ENCODE data around the gene FOXD2.
"Not testable (repeated sequence)": the region's sequence is repeated elsewhere in the genome, so short reads cannot be mapped to it uniquely, and the experiment has no call there.

The FOXD2 gene

DNA sequence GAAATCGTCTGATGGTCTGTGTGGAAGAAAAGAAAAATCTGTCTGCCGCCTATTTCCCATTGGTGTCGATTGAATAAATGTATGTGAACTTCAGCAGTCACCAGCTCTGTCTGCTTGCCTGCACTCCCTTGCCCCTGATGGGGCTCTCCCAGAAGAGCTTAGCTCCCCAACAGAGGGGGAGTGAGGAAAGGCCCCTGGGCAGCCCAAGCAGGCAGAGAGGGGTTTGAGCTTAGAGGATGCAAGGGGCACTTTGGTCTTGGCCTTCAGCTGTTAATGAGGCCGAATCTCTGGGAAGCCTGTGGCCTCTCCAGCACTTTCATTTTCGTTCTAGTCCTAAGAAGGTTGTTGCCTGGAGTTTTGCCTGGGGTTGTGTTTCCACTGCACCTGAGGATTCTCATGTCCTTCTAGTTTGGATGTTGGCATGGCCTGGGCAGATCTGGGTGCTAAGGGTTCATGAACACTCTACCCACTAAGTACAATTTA, 2.8 kb downstream of the FOXD2 start:
- no peak for DNase-seq

DNA sequence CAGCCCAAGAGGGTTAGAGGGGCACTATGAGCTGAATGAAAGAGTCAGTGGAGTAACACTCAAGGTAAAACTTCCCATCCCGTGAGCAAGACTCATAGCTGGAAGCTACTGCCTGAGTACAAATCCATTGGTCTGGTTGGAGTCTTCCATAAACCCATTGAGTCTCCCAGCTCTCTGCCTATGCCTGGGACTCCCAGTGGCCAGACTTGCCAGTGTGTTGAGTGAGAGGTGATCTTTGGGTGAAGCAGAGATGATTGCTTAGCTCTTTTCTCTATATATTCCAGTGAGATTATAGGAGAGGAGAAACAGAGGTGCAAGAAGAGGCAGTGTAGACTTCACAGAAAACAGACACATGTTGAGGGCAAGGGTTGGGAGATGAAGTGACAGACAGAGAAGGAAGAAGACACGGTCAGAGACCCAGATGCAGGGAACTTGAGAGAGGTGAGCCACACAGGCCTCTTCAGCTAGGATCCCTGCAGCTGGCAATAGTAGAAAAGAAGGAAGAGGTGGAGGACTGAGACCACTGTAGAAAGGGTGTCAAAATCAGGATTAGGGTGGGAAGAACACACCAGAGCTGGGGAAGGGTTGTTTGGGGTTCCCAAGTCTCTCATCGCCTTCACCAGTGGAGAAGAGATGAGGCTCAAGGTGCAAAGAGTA, 3.7 kb downstream of the FOXD2 start:
- DNase-seq: no peak

DNA sequence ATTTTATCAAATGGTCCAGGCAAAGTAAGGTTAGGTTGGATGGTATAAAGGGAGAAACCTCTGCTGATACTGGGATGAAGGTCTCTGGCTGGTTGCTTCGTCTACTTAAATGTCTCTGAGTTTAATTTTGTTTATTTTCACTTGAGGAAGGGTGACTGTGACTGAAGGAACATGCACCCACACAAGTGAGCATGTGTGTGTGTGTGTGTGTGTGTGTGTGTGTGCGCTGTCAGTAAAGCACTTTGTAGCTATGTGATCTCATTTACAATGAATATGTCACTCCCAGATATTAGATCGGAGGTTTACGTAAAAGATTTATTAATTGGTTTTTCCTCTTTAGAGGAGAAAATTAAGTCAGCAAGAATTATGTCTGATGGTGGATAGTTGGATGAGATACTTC, 4.4 kb downstream of the FOXD2 start:
- no peak for DNase-seq

DNA sequence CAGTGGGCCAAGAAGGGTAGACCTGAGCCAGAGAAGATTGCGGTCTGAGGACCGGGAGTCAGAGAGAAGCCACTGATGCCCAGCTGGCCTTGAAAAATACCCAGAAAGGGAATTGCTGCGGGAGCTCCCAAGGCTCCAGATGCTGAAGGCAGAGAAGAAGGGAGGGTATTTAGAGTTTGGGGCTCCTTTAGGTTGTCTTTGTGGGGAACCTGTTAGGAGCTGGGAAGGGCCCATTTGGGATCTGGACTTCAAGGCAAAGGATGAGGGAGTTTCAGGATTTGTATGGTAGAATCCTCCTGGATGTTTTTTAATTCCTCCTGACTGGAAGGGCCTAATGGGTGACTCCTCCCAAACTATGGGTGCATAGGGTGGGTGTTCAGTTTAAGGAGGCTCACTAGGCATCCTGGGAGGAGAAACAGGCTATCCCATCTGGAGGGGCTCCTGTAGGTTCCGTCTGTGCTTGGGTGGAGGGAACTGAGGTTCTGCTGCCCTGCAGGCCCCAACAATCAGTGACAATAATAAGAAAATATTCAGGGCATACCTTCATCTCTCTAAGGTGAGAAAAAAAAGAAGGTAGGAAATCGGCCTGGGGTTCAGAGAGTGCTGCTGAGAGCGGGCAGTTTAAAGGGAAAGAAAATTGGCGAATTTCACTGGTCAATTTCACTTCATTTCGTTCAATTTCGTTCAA, 5.1 kb downstream of the FOXD2 start:
- DNase-seq: no peak

DNA sequence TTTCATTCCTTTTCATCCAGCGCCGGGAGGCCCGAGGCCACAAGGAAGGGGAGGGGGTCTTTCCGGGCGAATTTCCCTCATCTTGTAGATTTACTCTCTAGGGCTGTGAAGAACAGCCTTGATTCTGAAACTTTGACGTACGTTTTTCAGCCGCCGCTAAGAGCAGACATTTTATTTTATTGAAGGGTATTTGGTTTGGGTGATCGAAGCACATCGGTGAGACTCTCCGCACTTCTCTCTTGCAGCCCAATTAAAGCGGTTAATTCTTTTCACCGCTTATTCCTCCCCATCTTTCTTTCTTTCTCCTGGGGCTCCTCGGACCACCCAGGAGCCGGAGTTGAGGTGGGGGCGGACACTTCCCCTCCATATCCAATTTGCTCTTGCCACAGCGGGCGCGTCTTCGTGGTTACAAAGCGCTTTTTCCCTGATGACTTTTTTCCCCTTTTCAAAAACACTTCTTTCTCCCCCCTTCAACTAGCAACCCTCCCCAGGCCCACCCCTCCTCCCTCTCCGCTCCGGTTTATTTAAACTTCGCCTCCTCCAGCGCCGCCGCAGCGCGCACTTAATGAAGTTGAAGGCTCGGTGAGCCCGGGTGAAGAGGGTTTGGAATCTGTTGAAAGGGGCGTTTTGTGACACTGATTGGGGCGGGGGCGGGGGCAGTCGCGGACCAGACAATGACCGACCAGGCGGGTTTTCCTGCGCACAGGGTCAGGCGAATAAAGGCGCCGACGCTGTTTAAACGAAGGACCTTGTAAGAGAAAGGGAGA, 5.9 kb downstream of the FOXD2 start:
- no peak for DNase-seq

DNA sequence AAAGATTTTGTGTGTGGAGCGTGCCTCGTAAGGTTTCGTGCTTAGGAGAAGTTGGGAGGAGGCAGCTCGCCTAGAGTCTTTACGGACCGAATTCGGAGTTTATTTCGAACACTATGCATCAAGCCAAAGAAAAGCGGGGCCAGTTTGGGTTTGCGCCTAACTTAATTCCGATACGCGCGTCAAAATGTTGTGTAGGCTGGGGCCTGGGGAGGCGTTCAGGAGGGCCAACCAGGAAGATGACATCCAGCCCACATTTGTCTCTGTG, 6.4 kb downstream of the FOXD2 start:
- DNase-seq: no peak

DNA sequence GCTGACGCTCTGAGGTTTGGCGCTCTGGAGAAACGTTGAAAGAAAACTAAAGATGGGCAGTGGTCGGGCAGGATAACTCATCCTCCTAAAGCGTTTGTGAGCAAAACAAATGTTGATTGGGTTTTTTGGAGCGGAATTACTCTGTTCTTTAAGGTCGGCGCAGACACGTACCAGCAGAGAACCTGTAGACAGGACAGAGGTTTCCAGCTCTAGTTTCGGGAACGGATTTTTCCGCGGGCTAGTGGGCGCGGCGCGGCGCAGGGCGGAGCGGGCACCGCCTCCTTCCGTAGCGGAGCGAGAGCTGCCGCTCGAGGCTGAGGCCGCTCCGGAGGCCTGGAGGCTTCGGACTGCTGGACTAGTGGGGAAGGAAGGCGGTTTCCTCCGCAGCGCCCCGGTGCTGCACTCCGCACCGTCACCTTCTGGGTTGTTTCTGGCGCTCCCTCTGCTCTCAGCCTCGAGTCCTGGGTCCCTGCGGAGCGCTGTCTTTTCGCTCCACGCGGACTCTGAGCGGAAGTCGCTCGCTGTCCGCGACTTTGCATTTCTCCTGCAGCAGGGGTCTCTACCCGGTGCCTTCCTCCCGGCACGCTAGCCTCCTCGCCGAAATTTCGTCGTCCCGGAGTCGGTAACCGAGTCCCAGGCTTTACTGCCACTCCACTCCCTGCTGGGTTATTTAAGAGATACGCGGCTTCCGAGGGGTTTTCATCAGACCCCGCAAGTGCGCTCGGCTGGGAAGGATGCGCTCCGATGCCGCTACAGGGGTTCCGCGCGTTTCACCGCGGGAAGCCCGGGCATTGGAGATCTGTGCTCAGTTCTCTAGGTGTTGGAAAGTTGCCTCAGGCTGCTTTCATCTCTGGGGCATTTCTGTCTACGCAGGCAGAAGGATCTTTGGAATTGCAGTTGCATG, 7.0 kb downstream of the FOXD2 start:
- DNase-seq: no peak

DNA sequence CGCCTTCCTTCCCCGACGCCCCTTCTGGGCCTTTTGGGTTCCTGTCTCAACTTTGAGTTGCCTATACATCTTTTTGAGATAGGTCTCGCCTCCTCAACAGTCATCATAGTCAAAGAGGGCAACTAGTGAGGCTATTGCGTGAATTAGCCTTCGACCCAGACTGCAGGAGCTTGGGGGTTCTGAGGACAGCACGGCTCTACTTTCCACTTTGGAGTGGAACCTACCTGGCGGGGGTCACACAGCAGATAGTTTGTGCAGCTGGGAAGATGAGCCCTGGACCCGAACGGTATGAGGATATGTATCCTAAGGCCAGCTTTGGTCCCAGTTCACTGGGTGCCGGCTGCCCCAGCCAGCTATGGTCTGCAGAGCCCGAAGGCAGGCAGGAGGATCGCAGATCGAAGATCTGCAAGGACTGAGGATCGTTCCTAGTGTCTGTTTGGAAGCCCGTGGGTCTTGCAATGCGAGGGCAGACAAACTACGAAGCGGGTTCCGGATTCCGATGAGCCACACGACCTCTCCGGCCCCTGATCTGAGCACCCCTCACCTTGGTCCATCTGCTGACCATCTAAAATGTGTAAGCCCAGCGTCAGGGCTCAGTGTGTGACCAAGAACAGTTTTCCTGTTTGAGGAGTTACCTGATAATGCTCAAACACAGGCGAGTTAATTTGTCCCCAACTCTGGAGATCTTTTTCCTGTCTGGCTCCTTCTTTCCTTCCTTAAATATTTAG, 8.1 kb downstream of the FOXD2 start:
- no peak for DNase-seq

DNA sequence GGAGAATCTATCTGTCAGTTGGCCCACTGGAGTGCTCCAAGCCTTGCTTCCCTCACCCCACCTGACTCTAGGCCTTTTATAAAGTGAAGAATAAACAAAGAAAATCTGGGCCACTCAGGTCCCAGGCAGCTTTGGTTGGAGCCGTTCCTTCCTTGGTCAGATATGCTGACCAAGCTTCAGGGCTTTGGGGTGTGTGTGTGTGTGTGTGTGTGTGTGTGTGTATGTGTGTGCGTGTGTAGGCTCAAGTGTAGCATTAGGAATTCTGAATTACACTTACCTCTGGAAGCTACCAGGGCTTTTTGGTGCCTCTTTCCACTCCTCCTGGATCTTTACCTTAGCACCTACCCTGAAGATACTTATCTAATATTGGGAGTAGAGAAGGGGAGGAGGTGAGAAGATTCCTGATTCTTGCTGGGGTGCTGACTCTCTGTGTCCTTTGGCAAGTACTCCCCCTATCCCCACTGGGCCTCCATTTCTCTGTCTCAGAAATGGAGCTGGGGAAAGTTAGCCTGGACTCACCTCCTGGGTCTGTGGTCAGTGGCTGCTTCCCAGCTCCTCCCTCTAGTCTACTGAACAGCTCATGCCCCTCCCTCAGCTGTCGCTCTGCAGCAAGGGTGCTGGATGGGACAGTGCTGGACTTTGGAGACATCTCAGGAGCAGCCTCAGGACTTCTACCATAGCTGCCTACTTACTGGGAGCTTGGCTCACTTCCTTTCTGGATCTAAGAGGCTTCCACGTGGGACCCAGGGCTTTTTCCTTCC, 10.8 kb downstream of the FOXD2 start:
- DNase-seq: no peak

DNA sequence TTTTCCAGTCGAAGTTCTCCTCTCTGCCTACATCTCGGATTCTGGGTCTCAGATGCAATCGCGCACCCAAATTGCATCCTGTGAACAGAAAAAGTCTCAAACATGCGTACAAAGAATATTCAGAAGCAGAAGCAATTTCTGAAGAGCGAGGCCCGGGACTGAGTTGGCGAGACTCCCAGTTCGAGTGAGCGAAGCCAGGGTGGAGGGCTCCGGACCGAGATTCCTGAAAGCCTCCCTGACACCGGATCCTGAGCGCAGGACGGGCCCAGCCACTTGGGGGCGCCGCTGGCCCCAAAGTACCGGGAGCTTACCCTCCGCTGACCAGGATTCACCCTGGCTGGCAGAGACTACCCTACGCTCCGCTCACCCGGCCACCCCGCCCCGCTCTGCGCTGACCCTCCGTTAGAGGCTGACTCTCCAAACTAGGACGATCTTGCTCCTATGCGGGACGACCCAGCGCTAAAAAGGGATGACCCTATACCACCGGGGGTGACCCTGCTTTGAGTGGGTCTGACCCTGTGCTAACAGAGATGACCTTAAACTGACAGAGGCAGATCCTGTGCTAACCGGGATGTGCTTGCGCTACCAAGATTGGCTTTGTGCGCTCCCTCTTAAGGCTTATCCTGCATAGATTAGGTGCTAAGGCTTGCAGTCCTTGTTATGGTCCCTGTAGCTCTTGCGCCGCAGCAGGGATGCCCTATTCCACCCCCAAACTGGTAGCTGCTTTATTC, 12.1 kb downstream of the FOXD2 start:
- DNase-seq: no peak

DNA sequence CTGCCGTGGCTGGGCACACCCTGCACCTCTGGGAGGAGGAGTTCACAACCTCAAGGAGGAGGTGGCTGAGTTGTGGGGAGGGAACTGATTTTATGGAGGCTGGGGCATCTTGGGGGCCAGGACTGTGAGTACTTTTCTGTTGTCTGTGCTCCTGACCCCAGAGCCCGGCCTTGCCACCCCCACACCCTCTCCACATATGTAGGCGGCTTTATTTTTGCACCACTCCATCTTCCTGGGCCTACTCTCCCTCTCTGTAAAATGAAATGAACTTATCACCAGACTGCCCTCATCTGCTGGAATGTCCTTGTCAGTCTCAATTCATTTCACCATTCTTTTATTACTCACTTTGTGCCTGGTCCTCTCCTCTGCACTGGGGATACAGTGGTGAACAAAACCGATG, 12.8 kb downstream of the FOXD2 start:
- DNase-seq: no peak

DNA sequence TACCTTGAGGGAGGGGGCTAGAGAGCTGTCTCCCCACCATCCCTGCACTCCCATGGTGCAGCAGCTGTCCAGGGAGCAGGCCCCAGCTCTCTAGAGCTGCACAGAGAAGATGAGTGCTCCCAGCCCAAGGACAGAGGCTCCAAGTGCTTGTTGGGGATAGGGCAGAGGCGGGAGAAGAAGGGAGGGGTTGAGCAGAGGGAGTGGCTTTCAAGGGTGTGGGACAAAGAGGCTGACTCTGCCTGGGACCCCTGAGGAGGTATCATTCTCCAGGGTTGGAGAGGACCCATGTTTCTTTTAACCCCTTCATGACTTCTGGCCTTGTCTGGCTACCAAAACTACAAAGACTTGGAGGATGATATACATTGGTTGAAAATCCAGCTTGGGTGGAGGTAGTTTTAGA, 14.6 kb downstream of the FOXD2 start:
- no peak for DNase-seq

DNA sequence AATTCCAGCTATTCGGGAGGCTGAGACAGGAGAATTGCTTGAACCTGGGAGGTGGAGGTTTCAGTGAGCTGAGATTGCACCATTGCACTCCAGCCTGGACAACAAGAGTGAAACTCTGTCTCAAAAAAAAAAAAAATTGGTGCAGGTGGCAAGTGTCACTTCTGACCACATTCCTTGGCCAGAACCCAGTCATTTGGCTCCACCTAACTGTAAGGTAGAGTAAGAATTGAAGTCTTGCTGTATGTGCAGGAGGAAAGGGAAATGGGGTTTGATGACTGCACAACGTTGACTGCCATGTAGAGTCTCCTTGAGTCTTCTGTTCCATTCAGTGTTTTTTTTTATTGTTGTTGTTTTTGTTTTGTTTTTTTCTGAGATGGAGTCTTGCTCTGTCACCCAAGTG, 16.1 kb downstream of the FOXD2 start:
- not testable (repeated sequence) for DNase-seq

DNA sequence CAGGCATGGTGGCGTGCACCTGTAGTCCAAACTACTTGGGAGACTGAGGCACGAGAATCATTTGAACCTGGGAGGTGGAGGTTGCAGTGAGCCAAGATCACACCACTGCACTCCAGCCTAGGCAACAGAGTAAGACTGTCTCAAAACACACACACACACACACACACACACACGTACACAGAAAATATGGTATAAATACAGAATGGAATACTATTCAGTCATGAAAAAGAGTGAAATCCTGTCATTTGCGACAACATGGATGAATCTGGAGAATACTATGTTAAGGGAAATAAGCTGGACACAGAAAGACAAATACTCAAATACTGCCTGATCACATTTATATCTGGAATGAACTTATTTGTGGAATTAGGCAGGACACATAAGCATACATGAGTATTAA, 18.4 kb downstream of the FOXD2 start:
- DNase-seq: no peak

DNA sequence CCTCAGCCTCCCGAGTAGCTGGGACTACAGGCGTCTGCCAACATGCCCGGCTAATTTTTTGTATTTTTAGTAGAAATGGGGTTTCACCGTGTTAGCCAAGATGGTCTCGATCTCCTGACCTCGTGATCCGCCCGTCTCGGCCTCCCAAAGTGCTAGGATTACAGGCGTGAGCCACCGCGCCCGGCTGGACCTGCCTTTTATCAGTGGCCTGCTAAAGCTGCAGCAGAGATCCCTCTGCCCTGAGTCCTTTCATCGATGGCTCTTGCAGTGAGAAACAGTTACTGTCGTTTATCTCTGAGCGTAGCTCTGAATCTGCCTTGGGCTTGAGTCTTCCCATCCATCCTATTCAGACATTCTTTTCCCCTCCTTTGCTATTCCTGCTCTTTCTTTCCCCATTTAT, 19.7 kb downstream of the FOXD2 start:
- DNase-seq: not testable (repeated sequence)

DNA sequence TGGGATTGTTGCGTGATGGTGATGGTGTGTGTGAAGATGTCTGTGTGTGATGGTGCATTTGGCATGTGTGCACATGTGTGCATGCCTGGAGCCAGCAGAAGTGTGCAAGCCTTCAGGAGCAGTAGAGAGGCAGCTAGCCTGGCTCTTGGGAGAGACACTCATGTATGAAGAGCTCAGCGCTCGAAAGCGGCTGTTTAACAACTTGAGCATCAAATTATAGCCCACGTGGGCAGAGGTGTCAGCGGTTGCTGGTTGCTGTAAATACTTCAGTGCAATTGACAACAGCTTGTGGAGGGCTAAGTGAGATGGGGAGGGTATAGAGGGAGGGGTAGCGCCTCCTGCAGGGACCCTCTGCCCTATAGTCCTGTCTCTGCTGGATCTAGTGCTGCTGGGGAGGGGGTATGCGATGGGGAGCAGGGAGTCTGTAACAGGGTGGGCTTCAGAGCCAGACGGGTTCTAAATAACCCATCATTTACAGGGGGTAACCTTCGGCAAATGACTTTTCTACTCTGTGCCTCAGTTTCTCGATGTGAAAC, 21.5 kb downstream of the FOXD2 start:
- DNase-seq: no peak

DNA sequence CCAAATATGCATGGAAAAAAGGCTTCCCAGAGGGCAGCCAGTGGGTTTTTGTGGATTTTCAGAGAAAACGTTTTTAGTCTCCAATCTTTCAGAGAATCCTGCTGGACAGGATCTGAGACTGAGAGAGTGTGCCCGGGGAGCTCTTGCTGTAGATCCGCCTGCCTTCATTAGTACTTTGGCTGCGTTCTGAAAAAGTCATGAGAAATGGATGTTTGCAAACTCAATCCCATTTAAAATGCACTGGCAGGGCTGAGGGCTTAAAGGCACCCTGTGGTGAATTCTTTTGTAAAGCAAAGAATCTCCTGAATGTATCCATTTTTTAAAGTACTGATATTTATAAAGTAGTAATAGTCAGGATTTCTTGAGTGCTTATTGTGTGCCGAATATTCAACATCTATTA, 22.2 kb downstream of the FOXD2 start:
- no peak for DNase-seq

DNA sequence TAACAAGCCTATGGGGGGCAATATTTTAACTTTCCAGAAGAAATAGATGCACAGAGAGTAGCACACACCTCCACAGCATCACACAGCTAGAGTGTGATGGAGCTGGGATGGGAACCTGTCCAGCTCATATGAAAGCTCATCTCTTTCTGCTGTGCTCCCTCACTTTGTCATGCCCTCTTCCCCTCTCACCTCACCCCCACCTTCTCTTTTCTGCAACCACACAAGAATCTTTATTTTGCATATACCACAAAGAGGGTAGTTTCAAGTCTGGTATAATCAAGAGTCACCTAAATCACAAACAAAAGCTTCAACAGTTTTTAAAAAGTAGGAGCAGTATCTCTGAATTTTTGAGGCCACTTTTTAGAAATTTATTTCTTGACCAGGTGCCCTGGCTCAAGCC, 22.6 kb downstream of the FOXD2 start:
- DNase-seq: no peak

DNA sequence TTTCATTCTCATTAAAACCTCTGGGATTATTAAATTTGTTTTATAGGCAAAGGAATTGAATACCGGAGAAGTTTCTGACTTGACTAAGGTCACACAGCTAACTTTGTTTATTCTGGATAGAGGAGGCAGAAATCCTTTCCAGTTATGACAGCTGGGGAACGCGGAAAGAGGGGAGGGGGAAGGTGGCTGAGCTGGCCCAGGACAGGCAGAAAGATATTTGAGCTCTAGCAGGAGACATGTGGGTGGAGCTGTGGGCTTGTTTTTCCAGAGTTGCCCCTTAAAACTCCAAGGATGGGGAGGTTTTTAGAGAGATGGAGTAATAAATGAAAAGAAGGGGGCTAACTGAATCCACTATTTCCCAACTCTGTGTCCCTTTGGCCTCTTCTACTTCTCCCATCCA, 27.8 kb downstream of the FOXD2 start:
- no peak for DNase-seq

DNA sequence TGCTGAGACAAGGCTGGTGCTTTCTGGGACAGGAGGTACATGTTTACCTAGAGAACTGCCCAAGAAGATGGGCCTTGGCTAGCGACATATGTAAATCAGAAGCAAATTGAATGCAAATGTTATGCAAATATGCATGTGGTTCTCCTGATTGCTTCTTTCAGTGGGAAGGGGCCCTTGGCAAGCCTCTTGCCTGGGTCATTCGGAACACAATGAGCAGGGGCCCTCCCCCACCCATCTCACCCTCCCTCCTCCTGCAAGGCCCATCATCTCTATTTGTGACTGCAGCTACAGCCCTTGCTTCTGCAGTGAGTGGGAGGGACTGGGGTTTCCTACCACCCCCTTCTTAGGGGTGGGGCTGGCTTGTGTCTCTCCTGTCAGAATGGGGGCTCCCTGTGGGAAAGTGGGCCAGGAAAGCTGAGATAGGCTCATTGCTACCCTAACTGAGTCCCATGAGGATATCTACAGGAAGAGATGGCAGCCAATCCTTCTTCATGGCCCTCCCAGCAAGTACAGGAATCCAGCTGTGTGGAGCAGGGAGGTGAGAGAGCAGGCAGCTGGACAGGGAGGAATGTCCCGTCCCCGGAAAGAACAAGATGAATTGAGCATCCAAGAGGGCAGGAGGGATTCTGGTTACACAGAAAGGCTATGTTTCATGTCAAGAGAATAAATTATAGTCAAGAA, 31.0 kb downstream of the FOXD2 start:
- no peak for DNase-seq
